CD4-positive, CD25-positive, alpha-beta regulatory T cell (primary cell): ENCODE data around the gene CELA1. TPM values are rescaled to one million over a fixed set of nuclear protein-coding genes. Genes with fewer than 3 reads are reported as not detected.

ENCODE experiments used
- ATAC-seq, 2 donors: fragments of 150-1000 bp; cut with Tn5 transposase; one replicate each; pipeline ENCODE4 v1.10.0; 2021; ENCODE audit warnings: low read depth in 2 of 2, moderate number of reproducible peaks in 2 of 2, moderate library complexity in 1 of 2
- DNase-seq, 3 donors: peaks; one replicate each; pipeline versions ENCODE4 v3.0.0 to v3.0.0-alpha.2; 2012 to 2022; ENCODE audit warnings: mixed read lengths in 1 of 3
- H3K27ac ChIP-seq: one replicate; pipeline ENCODE4 v1.7.0; 2013; ENCODE audit warnings: mild to moderate bottlenecking, low read length; ENCODE audit not compliant: insufficient read depth, poor library complexity, severe bottlenecking
- H3K27me3 ChIP-seq: one replicate; pipeline ENCODE4 v1.7.0; 2013; ENCODE audit warnings: low read length; ENCODE audit not compliant: control insufficient read depth, insufficient read depth
- H3K36me3 ChIP-seq: one replicate; pipeline ENCODE4 v1.7.0; 2013; ENCODE audit warnings: mild to moderate bottlenecking, low read length, moderate library complexity; ENCODE audit not compliant: control insufficient read depth, insufficient read depth
- H3K4me1 ChIP-seq: 2 replicates; pipeline ENCODE4 v1.7.0; 2013; ENCODE audit warnings: mild to moderate bottlenecking, low read length; ENCODE audit not compliant: insufficient read depth, control insufficient read depth, poor library complexity, severe bottlenecking
- H3K4me3 ChIP-seq: one replicate; pipeline ENCODE4 v1.7.0; 2013; ENCODE audit warnings: low read depth, mild to moderate bottlenecking, low read length, moderate library complexity
- H3K9me3 ChIP-seq, 2 experiments: 1 replicate in 1 of 2; 2 replicates in 1 of 2; pipeline ENCODE4 v1.7.0; 2013; ENCODE audit warnings: low read length in 2 of 2, mild to moderate bottlenecking in 1 of 2, moderate library complexity in 1 of 2; ENCODE audit not compliant: control insufficient read depth in 2 of 2
- H3K27ac Mint-ChIP-seq, 3 donors: one replicate each; pipeline ENCODE4 v1.8.0; 2020 to 2022; ENCODE audit warnings: mild to moderate bottlenecking in 3 of 3, mixed read lengths in 3 of 3, moderate library complexity in 2 of 3
- H3K27me3 Mint-ChIP-seq: one replicate; pipeline ENCODE4 v1.8.0; 2022; ENCODE audit warnings: mild to moderate bottlenecking, mixed read lengths
- H3K36me3 Mint-ChIP-seq: one replicate; pipeline ENCODE4 v1.8.0; 2020; ENCODE audit warnings: mixed read lengths
- H3K4me1 Mint-ChIP-seq, 4 donors: one replicate each; pipeline ENCODE4 v1.8.0; 2020 to 2022; ENCODE audit warnings: mixed read lengths in 4 of 4, mild to moderate bottlenecking in 1 of 4
- H3K4me3 Mint-ChIP-seq, 4 donors: one replicate each; pipeline ENCODE4 v1.8.0; 2020 to 2022; ENCODE audit warnings: mild to moderate bottlenecking in 4 of 4, mixed read lengths in 4 of 4, moderate library complexity in 3 of 4
- H3K9me3 Mint-ChIP-seq, 7 donors: one replicate each; pipeline ENCODE4 v1.8.0; 2020 to 2022; ENCODE audit warnings: mixed read lengths in 7 of 7, mild to moderate bottlenecking in 3 of 7, moderate library complexity in 2 of 7
- polyA plus RNA-seq, 4 donors: library from polyadenylated mRNA; unstranded; fragments of 300-500 nt; fragmentation: Illumina TruSeq; gene quantifications; one replicate each; pipeline ENCODE4 v1.2.3, GENCODE V29; 2021
- total RNA-seq: library from RNA; stranded (reverse); gene quantifications from one replicate; pipeline ENCODE4 v1.2.3, GENCODE V29; 2022

The CELA1 gene
- total and polyA plus RNA-seq, 5 donors from 2014 or later = 0.25 to 2.0 (median 1.4) TPM; not detected in 1

DNA sequence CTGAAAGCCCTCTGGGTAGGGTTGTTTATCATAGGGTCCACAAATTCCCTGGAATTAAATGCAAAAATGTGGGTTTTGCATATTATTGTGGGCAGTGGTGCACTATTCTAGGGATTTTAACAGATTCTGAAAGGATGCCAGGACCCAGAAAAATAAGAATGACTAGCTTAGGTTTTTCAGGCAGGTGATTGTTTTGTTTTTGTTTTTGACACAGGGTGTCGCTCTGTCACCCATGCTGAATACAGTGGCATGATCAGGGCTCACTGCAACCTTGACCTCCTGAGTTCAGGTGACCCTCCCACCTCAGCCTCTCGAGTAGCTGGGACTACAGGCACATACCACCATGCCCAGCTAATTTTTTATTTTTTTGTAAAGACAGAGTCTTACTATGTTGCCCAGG, 25.5 kb upstream of the CELA1 start:
- Mint-ChIP-seq H3K27me3 (peaks cover 5% of the 10 kb centered on the region), H3K9me3 (peaks cover 0 to 1% (median 0%) of the 10 kb centered on the region in 7 donors), H3K27ac (peak overlapping the region in 2 of 3 donors; percentile 7 to 63), H3K4me1 (peaks cover 13 to 60% (median 46%) of the 10 kb centered on the region in 4 donors), H3K36me3 (peaks cover 23% of the 10 kb centered on the region), H3K4me3 (no peak overlapping the region)
- Histone ChIP-seq H3K4me3 (no peak overlapping the region), H3K4me1 (peaks cover 34% of the 10 kb centered on the region), H3K27me3 (no peaks in the 10 kb centered on the region), H3K9me3 (no peaks in the 10 kb centered on the region), H3K27ac (no peak overlapping the region), H3K36me3 (peaks cover 11% of the 10 kb centered on the region)
- ATAC-seq (no peak), DNase-seq (no peak)

DNA sequence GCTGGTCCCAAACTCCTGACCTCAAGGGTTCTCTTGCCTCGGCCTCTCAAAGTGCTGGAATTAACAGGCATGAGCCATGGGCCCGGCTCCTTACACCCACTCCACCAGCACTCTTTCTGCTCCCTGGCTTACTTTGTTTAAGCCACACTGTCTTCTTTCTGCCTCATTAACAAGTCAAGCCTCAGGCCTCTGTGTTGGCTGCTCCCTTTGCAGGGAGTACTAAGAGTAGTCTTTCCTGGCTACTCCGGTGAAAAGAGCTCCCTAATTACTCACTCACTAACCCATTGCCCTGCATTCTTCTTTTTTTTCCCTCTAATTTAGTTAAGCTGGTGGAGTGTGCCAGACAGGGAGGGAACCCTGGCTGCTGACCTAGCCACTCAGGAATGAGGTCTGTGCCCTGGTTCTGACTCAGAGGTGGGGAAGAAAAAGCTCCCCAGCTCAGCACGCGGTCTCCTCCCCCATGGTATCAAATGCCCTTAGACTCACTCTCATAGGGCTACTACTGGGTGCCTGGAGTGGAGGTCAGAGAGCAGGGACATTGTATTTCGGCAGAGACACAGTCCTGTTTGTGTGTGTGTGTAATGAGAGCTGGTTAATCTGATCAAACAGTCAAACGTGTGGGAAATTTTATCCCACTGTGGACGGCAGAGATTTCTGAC, 24.9 kb upstream of the CELA1 start:
- Histone ChIP-seq H3K4me3 (no peak overlapping the region), H3K27me3 (no peaks in the 10 kb centered on the region), H3K9me3 (no peaks in the 10 kb centered on the region), H3K27ac (no peak overlapping the region), H3K36me3 (peaks cover 6% of the 10 kb centered on the region), H3K4me1 (peaks cover 34% of the 10 kb centered on the region)
- Mint-ChIP-seq H3K4me1 (peaks cover 13 to 57% (median 47%) of the 10 kb centered on the region in 4 donors), H3K27ac (peak overlapping the region in 2 of 3 donors; percentile 7 to 63), H3K36me3 (peaks cover 23% of the 10 kb centered on the region), H3K9me3 (peaks cover 0 to 1% (median 0%) of the 10 kb centered on the region in 7 donors), H3K27me3 (peaks cover 5% of the 10 kb centered on the region), H3K4me3 (peak overlapping the region in 3 of 4 donors; percentile 48 to 55 (median 48))
- no peak for ATAC-seq
- no peak for DNase-seq

GRCh38 chr12:51370667-51371066, 24.2 kb upstream of the CELA1 start:
- Mint-ChIP-seq H3K27me3 (peaks cover 5% of the 10 kb centered on the region), H3K9me3 (peaks cover 0 to 1% (median 0%) of the 10 kb centered on the region in 7 donors), H3K27ac (peak overlapping the region in 2 of 3 donors; percentile 27 to 90), H3K36me3 (peaks cover 20% of the 10 kb centered on the region), H3K4me3 (peak overlapping the region in 1 of 4 donors; percentile 1), H3K4me1 (peaks cover 13 to 63% (median 50%) of the 10 kb centered on the region in 4 donors)
- H3K36me3 ChIP-seq = peaks cover 6% of the 10 kb centered on the region
- H3K9me3 ChIP-seq = no peaks in the 10 kb centered on the region
- H3K4me3 ChIP-seq = no peak overlapping the region
- H3K27me3 ChIP-seq = no peaks in the 10 kb centered on the region
- H3K4me1 ChIP-seq = peaks cover 34% of the 10 kb centered on the region
- DNase-seq (no peak), ATAC-seq (no peak)
- H3K27ac ChIP-seq = no peak overlapping the region

DNA sequence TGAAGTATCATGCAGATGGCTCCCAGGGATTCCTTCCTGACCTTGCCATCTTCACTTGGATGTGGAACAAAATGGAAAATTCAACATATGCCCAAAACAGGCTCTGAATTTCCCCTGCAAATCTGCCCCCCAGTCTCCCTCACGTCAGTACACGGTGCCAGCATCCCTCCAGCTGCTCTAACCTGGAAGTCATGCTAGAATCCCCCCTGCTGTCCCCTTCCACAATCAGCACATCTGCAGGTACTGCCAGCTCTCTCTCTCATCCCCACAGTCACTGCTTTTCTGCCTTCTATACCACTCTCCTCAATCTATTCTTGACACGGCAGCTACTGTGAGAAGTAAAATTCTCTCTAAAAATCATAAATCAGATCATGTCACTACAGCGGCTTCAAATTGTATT, 23.1 kb upstream of the CELA1 start:
- peaks cover 13 to 62% (median 47%) of the 10 kb centered on the region in 4 donors for H3K4me1 Mint-ChIP-seq
- peaks cover 5% of the 10 kb centered on the region for H3K27me3 Mint-ChIP-seq
- peak overlapping the region; percentile 66 to 89 (median 77) for H3K4me3 Mint-ChIP-seq
- H3K9me3 ChIP-seq = no peaks in the 10 kb centered on the region
- DNase-seq (no peak), ATAC-seq (no peak)
- H3K4me1 ChIP-seq = peaks cover 34% of the 10 kb centered on the region
- H3K4me3 ChIP-seq = peak overlapping the region; percentile 73
- peaks cover 10% of the 10 kb centered on the region for H3K36me3 ChIP-seq
- no peaks in the 10 kb centered on the region for H3K27me3 ChIP-seq
- peak overlapping the region; percentile 74 for H3K27ac ChIP-seq
- peak overlapping the region; percentile 85 to 90 (median 85) for H3K27ac Mint-ChIP-seq
- peaks cover 0 to 1% (median 0%) of the 10 kb centered on the region in 7 donors for H3K9me3 Mint-ChIP-seq
- peaks cover 13% of the 10 kb centered on the region for H3K36me3 Mint-ChIP-seq

- H3K36me3 Mint-ChIP-seq = peaks cover 10% of the 10 kb centered on the region
- H3K4me3 ChIP-seq = peak overlapping the region; percentile 73
Measured at GRCh38 chr12:51368640-51369517, 22.4 kb upstream of the CELA1 start.

GRCh38 chr12:51365276-51365675, 18.8 kb upstream of the CELA1 start:
- no peak for DNase-seq
- Mint-ChIP-seq H3K27ac (no peak overlapping the region), H3K36me3 (peaks cover 15% of the 10 kb centered on the region), H3K4me1 (peaks cover 6 to 46% (median 35%) of the 10 kb centered on the region in 4 donors), H3K27me3 (peaks cover 5% of the 10 kb centered on the region), H3K9me3 (no peaks in the 10 kb centered on the region), H3K4me3 (no peak overlapping the region)
- Histone ChIP-seq H3K9me3 (no peaks in the 10 kb centered on the region), H3K4me1 (peaks cover 28% of the 10 kb centered on the region), H3K27me3 (no peaks in the 10 kb centered on the region), H3K4me3 (no peak overlapping the region), H3K36me3 (peaks cover 12% of the 10 kb centered on the region), H3K27ac (no peak overlapping the region)
- ATAC-seq = no peak

More at GRCh38 chr12:51368640-51369517, 22.4 kb upstream of the CELA1 start:
- peaks cover 5% of the 10 kb centered on the region for H3K27me3 Mint-ChIP-seq
- ATAC-seq (peak; percentile 97 to 98), DNase-seq (peak; percentile 83 to 98 (median 94))
- peak overlapping the region; percentile 66 to 89 (median 77) for H3K4me3 Mint-ChIP-seq
- H3K4me1 ChIP-seq = peaks cover 34% of the 10 kb centered on the region
- H3K27me3 ChIP-seq = no peaks in the 10 kb centered on the region
- peaks cover 0 to 1% (median 0%) of the 10 kb centered on the region in 7 donors for H3K9me3 Mint-ChIP-seq
- H3K9me3 ChIP-seq = no peaks in the 10 kb centered on the region
- peak overlapping the region; percentile 85 to 90 (median 85) for H3K27ac Mint-ChIP-seq
- H3K4me1 Mint-ChIP-seq = peaks cover 13 to 62% (median 47%) of the 10 kb centered on the region in 4 donors
- peaks cover 8% of the 10 kb centered on the region for H3K36me3 ChIP-seq
- H3K27ac ChIP-seq = peak overlapping the region; percentile 74

DNA sequence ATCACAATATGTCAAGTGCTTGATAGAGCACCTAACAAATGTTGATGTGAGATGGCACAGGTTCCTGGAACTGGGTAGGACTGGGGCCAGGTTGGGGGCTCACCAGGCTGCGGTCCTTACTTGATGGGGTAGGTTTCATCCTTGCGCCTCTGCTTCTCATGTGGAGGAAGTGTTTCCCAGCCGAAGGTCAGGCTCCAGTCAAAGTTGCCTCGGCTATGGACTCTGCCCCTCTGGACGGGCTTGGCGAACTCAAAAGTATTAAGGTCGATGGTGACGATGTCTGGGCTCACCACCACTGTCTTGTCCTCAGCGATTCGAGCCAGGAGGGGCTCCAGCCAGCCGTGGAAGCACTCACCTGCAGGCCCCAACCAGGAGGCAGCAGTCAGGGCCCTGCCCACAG, 17.5 kb upstream of the CELA1 start:
- Histone ChIP-seq H3K4me3 (no peak overlapping the region), H3K9me3 (no peaks in the 10 kb centered on the region), H3K4me1 (peaks cover 16% of the 10 kb centered on the region), H3K27me3 (no peaks in the 10 kb centered on the region), H3K36me3 (peaks cover 12% of the 10 kb centered on the region), H3K27ac (no peak overlapping the region)
- Mint-ChIP-seq H3K27ac (peak overlapping the region in 1 of 3 donors; percentile 71), H3K27me3 (peaks cover 4% of the 10 kb centered on the region), H3K9me3 (no peaks in the 10 kb centered on the region), H3K36me3 (peaks cover 23% of the 10 kb centered on the region), H3K4me1 (peaks cover 6 to 33% (median 24%) of the 10 kb centered on the region in 4 donors), H3K4me3 (no peak overlapping the region)
- ATAC-seq = no peak
- DNase-seq = no peak
